GM12878 (cell line): ENCODE results near the gene HP1BP3. TPM values are rescaled to one million over a fixed set of nuclear protein-coding genes. Genes with fewer than 3 reads are reported as not detected.

Source experiments
- ATAC-seq: fragments of 200-7000 bp; cut with Tn5 transposase; 3 replicates; pipeline ENCODE4 v1.9.1; 2020; ENCODE audit warnings: mild to moderate bottlenecking, moderate library complexity
- BruUV-seq: library from RNA; stranded (reverse); fragments of 400-500 nt; replicated peaks from 2 replicates; lab custom pipeline; 2021; lab: Mats Ljungman, UMichigan
- CTCF ChIA-PET: fragments of 300-600 bp; sonication (Branson Sonifier 250); formaldehyde crosslinking; extraction: SDS; loops from one replicate; lab custom pipeline; 2021; ENCODE audit warnings: inconsistent platforms; lab: Yijun Ruan, JAX
- POLR2A ChIA-PET: fragments of 350-600 bp; formaldehyde crosslinking; extraction: SDS; loops from one replicate; lab custom pipeline; 2021; ENCODE audit warnings: inconsistent platforms; lab: Charles Lee
- RAD21 ChIA-PET: fragments of 300-600 bp; sonication (Branson Sonifier 250); formaldehyde crosslinking; loops from one replicate; lab custom pipeline; 2023; ENCODE audit warnings: antibody characterized with exemption; ENCODE audit not compliant: unreplicated experiment; lab: Charles Lee
- SMC1A ChIA-PET: fragments of 300-600 bp; sonication (Branson Sonifier 250); formaldehyde crosslinking; loops from one replicate; lab custom pipeline; 2023; ENCODE audit not compliant: unreplicated experiment, uncharacterized antibody; lab: Charles Lee
- DNase-seq: peaks from one replicate; pipeline ENCODE4 v3.0.0-alpha.2; 2011; ENCODE audit warnings: low read depth, low spot score
- FAIRE-seq: peaks from 3 replicates; lab custom pipeline; 2011; peaks lifted over from hg19 to GRCh38; lab: Jason Lieb, UNC
- H2AFZ ChIP-seq: 2 replicates; pipeline ENCODE4 v1.6.0; 2011; ENCODE audit warnings: low read depth, low read length, control low read depth; ENCODE audit not compliant: control insufficient read depth
- H3K27ac ChIP-seq: 2 replicates; pipeline ENCODE4 v1.5.1; 2011; ENCODE audit warnings: control low read depth; ENCODE audit not compliant: control insufficient read depth, insufficient read depth
- H3K27me3 ChIP-seq, 2 experiments: replicated peaks in 1 of 2; 2 replicates each; pipeline versions ENCODE4 v1.6.0 to v1.6.1; 2011; ENCODE audit warnings: low read length in 1 of 2; ENCODE audit not compliant: control insufficient read depth in 2 of 2, insufficient read depth in 2 of 2
- H3K36me3 ChIP-seq, 2 experiments: 2 replicates each; pipeline ENCODE4 v1.5.1; 2011; ENCODE audit warnings: low read length in 1 of 2; ENCODE audit not compliant: control insufficient read depth in 2 of 2, insufficient read depth in 2 of 2
- H3K4me1 ChIP-seq: 2 replicates; pipeline ENCODE4 v1.6.1; 2011; ENCODE audit warnings: mild to moderate bottlenecking, low read length, moderate library complexity, mixed read lengths; ENCODE audit not compliant: control insufficient read depth, insufficient read depth
- H3K4me2 ChIP-seq: 2 replicates; pipeline ENCODE4 v1.6.0; 2011; ENCODE audit warnings: control low read depth; ENCODE audit not compliant: control insufficient read depth, insufficient read depth
- H3K4me3 ChIP-seq: fragments of 200-600 bp; sonication (generic); 2 replicates; pipeline ENCODE4 v1.5.1; 2016
- H3K79me2 ChIP-seq: 2 replicates; pipeline ENCODE4 v1.6.0; 2011; ENCODE audit warnings: low read length; ENCODE audit not compliant: control insufficient read depth, insufficient read depth
- H3K9ac ChIP-seq: 2 replicates; pipeline ENCODE4 v1.8.0; 2011; ENCODE audit warnings: low read length, control low read depth, mixed read lengths; ENCODE audit not compliant: control insufficient read depth, insufficient read depth
- H3K9me3 ChIP-seq: replicated peaks from 3 replicates; pipeline ENCODE4 v1.5.1; 2011; ENCODE audit warnings: mild to moderate bottlenecking, low read length; ENCODE audit not compliant: control insufficient read depth, insufficient read depth
- H4K20me1 ChIP-seq: 2 replicates; pipeline ENCODE4 v1.6.0; 2011; ENCODE audit not compliant: control insufficient read depth, insufficient read depth
- BACH1 ChIP-seq: fragments of 450-650 bp; IDR thresholded peaks from 2 replicates; pipeline ENCODE4 v1.6.1; 2017; ENCODE audit warnings: mild to moderate bottlenecking, borderline replicate concordance
- NR2F1 ChIP-seq: fragments of 450-650 bp; conservative IDR thresholded peaks from 2 replicates; pipeline ENCODE4 v1.6.1; 2017; ENCODE audit warnings: mild to moderate bottlenecking
- PRDM15 ChIP-seq: fragments of 450-650 bp; formaldehyde crosslinking; IDR thresholded peaks from 2 replicates; pipeline ENCODE4 v1.4.0; 2020; ENCODE audit warnings: mild to moderate bottlenecking, moderate library complexity
- SKIL ChIP-seq: fragments of 450-650 bp; IDR thresholded peaks from 2 replicates; pipeline ENCODE4 v1.6.1; 2017; ENCODE audit warnings: mild to moderate bottlenecking, low read depth, inconsistent platforms; ENCODE audit not compliant: poor library complexity, severe bottlenecking
- SMAD1 ChIP-seq: fragments of 450-650 bp; IDR thresholded peaks from 2 replicates; pipeline ENCODE4 v1.6.1; 2018; ENCODE audit warnings: mild to moderate bottlenecking, low read depth; ENCODE audit not compliant: partially characterized antibody
- SMAD5 ChIP-seq: IDR thresholded peaks from 2 replicates; pipeline ENCODE4 v1.6.1; 2016; ENCODE audit warnings: antibody characterized with exemption, low read depth
- STAT1 ChIP-seq: fragments of 450-650 bp; conservative IDR thresholded peaks from 2 replicates; pipeline ENCODE4 v1.6.1; 2014; ENCODE audit warnings: antibody characterized with exemption, mild to moderate bottlenecking
- STAT3 ChIP-seq: IDR thresholded peaks from 2 replicates; pipeline ENCODE4 v1.6.1; 2011; ENCODE audit warnings: low read depth, low read length, improper control_type of control experiment
- ZBTB4 ChIP-seq: fragments of 450-650 bp; formaldehyde crosslinking; IDR thresholded peaks from 2 replicates; pipeline ENCODE4 v1.4.0; 2022; ENCODE audit warnings: mild to moderate bottlenecking, moderate library complexity
- WGBS: methylation state at CpG from one replicate; pipeline ENCODE4 v1.1.6; 2016; ENCODE audit warnings: low lambda C conversion rate; ENCODE audit not compliant: insufficient replicate concordance, insufficient coverage; ENCODE audit errors: missing lambda C conversion rate; 5-methylcytosine and 5-hydroxymethylcytosine counted together
- in situ Hi-C: fragments of 300-500 bp; cut with MboI; formaldehyde crosslinking; loops from 9 replicates; pipeline ENCODE4 v1.14.3; 2018; ENCODE audit warnings: mixed read lengths
- intact Hi-C: fragments of 100-400 bp; cut with micrococcal nuclease; formaldehyde crosslinking; loops from one replicate; pipeline ENCODE4 v1.14.2; 2022; ENCODE audit not compliant: unreplicated experiment
- polyA plus RNA-seq, 11 experiments: library from polyadenylated mRNA; depleted of rRNA in 4 of 11; unstranded in 6 of 11; stranded (reverse) in 5 of 11; fragments of >200 nt; fragmentation: Nextera tagmentation in 4 of 11; fragmentation: Illumina TruSeq in 1 of 11; extraction: Ambion mirVana in 4 of 11; extraction: Trizol in 1 of 11; gene quantifications; 1 replicate in 1 of 11; 2 replicates in 10 of 11; pipeline versions ENCODE4 v1.2.1 to v1.2.3, GENCODE V29; 2011 to 2016; ENCODE audit warnings: inconsistent platforms in 2 of 11, missing spikeins in 2 of 11, low read depth in 1 of 11
- total RNA-seq, 4 experiments: library from RNA; depleted of rRNA in 3 of 4; stranded (reverse); fragments of >200 nt in 3 of 4; fragmentation: Illumina TruSeq in 1 of 4; extraction: Trizol in 1 of 4; gene quantifications; 2 replicates each; pipeline versions ENCODE4 v1.2.1 to v1.2.3, GENCODE V29; 2013 to 2021

The HP1BP3 gene
- total and polyA plus RNA-seq, 10 of the 15 experiments (the other 5 are each of a cell fraction or from before 2014, with no cell fraction given), result 32.6 to 188 (median 133) TPM

GRCh38 chr1:20726932-20727745 lies 60.0 kb downstream of the HP1BP3 start (continued):
- TF ChIP-seq ZBTB4 (CRISPR knock-in tag), result no peak
- no peak for TF ChIP-seq BACH1

- ChIA-PET SMC1A (no interaction called here), RAD21 (no interaction called here), POLR2A (no interaction called here), CTCF (no interaction called here)
- FAIRE-seq (no peak), DNase-seq (no peak), ATAC-seq (no peak)
- Histone ChIP-seq H3K27ac (no peak overlapping the region), H3K9me3 (no peaks in the 10 kb centered on the region), H3K4me2 (no peak overlapping the region), H3K36me3 (no peaks in the 10 kb centered on the region), H4K20me1 (0 out of 2 replicates have a peak, but pooled peaks cover 2% of the 10 kb centered on the region), H2AFZ (no peak overlapping the region), H3K4me3 (no peak overlapping the region), H3K4me1 (no peaks in the 10 kb centered on the region), H3K27me3 (peaks cover 8 to 9% of the 10 kb centered on the region in 2 experiments; a peak in 3 of 4 replicates), H3K79me2 (no peaks in the 10 kb centered on the region), H3K9ac (no peak overlapping the region)
- WGBS, result 51% methylated on average over 25 of the region's 25 CpGs
- intact Hi-C loops, result no loop called here
- in situ Hi-C loops, result no loop called here
- no TSS peak for BruUV-seq
- TF ChIP-seq STAT3 (no peak), SMAD1 (no peak), PRDM15 (CRISPR knock-in tag) (no peak), SKIL (no peak), SMAD5 (no peak), STAT1 (no peak), NR2F1 (no peak)
Observed at GRCh38 chr1:20726118-20726911, 60.8 kb downstream of the HP1BP3 start.
